ENCODE results near the gene IRX5.

GRCh38 chr16:54883358-54883757 lies 47.3 kb upstream of the IRX5 start:
- TF ChIP-seq CTCF (IDR thresholded peaks at IDR 0.05; ENCODE audit: low read depth, low read length) (no peak), POLR2A (IDR thresholded peaks at IDR 0.05; ENCODE audit: extremely low read depth, insufficient read length) (no peak), MYC (IDR thresholded peaks at IDR 0.05; ENCODE audit: low read depth, low read length) (no peak), MAX (IDR thresholded peaks at IDR 0.05; ENCODE audit: low read depth, low read length) (no peak)

All from NB4 (cell line).